Colonic mucosa (tissue), 4 donors: Measurements from ENCODE around the gene ACOD1. TPM values are rescaled to one million over a fixed set of nuclear protein-coding genes. Genes with fewer than 3 reads are reported as not detected.

Experiments
- DNase-seq: peaks from one replicate; pipeline ENCODE4 v3.0.0-alpha.2; 2020
- H3K27ac ChIP-seq: fragments of 200-600 bp; one replicate; pipeline ENCODE4 v1.8.0; 2021
- H3K27me3 ChIP-seq: fragments of 200-600 bp; one replicate; pipeline ENCODE4 v1.8.0; 2021
- H3K36me3 ChIP-seq: fragments of 200-600 bp; one replicate; pipeline ENCODE4 v1.8.0; 2021
- H3K4me1 ChIP-seq: fragments of 200-600 bp; one replicate; pipeline ENCODE4 v1.8.0; 2021; ENCODE audit warnings: mild to moderate bottlenecking
- H3K4me3 ChIP-seq: fragments of 200-600 bp; one replicate; pipeline ENCODE4 v1.8.0; 2021
- H3K9ac ChIP-seq, 2 donors: one replicate each; pipeline ENCODE4 v1.7.0; 2013; ENCODE audit warnings: control low read depth in 2 of 2, low read depth in 2 of 2, low read length in 2 of 2
- H3K9me3 ChIP-seq: fragments of 200-600 bp; one replicate; pipeline ENCODE4 v1.8.0; 2021
- intact Hi-C: fragments of 100-400 bp; cut with DNase I; formaldehyde crosslinking; loops from one replicate; pipeline ENCODE4 v1.14.1; 2022
- total RNA-seq, 2 donors: library from RNA; stranded (reverse); fragmentation: NEBNext Ultra II Directional in 1 of 2; extraction: Animal tissue kit (Norgen Biotek cat#: 25700) in 1 of 2; gene quantifications; one replicate each; pipeline ENCODE4 v1.2.1, GENCODE V29; 2021
- TF ChIP-seq, protein P1 (sequence below): fragments of 200-600 bp; IDR thresholded peaks from one replicate; pipeline ENCODE4 v1.8.0; 2022; ENCODE audit warnings: antibody characterized with exemption, mild to moderate bottlenecking
- donor health status: healthy.
- donor health status: DM: no; HTN: no; CAD: no.
- donor health status: DM: no; HTN: no; CAD: no.

The ACOD1 gene
- total RNA-seq, 2 donors from 2014 or later: not detected

DNA sequence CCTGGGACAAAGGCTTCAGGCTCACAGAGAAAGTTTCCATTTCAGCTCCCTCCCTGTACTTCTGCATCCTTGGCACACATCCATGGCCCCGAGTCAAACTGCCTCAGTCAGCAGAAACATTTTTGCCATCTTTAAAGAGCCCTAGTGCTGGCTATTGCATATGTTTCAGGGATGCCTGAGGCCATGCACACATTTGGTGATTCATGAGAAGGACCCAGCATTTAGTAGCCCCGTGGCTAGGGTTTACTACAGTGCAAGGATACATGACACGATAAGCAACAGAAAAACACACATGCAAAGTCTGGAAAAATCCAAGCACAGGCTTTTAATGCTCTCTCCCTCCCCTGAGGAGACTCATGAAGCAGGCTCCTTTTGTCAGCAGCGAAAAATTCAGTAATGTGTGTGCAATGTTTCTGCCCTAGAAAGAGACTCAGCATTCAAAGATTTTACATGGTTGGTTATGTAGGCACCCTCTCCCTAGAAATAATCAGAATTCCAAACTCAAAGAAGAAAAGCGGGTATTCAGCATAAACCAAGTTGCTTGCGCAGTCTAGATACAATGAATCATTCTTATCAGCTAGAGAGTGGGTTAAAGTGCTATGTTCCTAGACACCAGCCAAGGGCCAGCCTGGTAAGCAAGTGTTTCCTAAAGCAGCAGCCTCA lies 17.6 kb downstream of the ACOD1 start:
- Histone ChIP-seq H3K27ac (no peak overlapping the region), H3K4me1 (no peaks in the 10 kb centered on the region), H3K4me3 (no peak overlapping the region), H3K9me3 (no peaks in the 10 kb centered on the region), H3K36me3 (no peaks in the 10 kb centered on the region), H3K27me3 (no peaks in the 10 kb centered on the region), H3K9ac (no peak overlapping the region)
- peak; percentile 29 for DNase-seq
- intact Hi-C loops: no loop called here
- TF ChIP-seq, protein P1, sequence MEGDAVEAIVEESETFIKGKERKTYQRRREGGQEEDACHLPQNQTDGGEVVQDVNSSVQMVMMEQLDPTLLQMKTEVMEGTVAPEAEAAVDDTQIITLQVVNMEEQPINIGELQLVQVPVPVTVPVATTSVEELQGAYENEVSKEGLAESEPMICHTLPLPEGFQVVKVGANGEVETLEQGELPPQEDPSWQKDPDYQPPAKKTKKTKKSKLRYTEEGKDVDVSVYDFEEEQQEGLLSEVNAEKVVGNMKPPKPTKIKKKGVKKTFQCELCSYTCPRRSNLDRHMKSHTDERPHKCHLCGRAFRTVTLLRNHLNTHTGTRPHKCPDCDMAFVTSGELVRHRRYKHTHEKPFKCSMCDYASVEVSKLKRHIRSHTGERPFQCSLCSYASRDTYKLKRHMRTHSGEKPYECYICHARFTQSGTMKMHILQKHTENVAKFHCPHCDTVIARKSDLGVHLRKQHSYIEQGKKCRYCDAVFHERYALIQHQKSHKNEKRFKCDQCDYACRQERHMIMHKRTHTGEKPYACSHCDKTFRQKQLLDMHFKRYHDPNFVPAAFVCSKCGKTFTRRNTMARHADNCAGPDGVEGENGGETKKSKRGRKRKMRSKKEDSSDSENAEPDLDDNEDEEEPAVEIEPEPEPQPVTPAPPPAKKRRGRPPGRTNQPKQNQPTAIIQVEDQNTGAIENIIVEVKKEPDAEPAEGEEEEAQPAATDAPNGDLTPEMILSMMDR: no peak

DNA sequence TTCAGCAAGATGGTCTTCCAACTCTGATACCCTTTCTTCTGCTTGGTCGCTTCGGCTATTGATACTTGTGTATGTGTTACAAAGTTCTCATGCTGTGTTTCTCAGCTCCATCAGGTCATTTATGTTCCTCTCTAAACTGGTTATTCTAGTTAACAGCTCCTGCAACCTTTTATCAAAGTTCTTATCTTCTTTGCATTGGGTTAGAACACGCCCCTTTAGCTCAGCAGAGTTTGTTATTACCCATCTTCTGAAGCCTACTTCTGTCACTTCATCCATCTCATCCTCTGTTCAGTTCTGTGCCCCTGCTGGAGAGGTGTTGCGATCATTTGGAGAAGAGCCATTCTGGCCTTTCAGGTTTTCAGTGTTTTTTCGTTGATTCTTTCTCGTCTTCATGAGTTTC lies 18.7 kb downstream of the ACOD1 start:
- intact Hi-C loops: no loop called here
- H3K27ac ChIP-seq: no peak overlapping the region
- H3K4me3 ChIP-seq: no peak overlapping the region
- H3K9me3 ChIP-seq: no peaks in the 10 kb centered on the region
- no peak for DNase-seq
- no peak overlapping the region for H3K9ac ChIP-seq
- no peaks in the 10 kb centered on the region for H3K27me3 ChIP-seq
- H3K4me1 ChIP-seq: no peaks in the 10 kb centered on the region
- TF ChIP-seq, protein P1: no peak
- H3K36me3 ChIP-seq: no peaks in the 10 kb centered on the region

DNA sequence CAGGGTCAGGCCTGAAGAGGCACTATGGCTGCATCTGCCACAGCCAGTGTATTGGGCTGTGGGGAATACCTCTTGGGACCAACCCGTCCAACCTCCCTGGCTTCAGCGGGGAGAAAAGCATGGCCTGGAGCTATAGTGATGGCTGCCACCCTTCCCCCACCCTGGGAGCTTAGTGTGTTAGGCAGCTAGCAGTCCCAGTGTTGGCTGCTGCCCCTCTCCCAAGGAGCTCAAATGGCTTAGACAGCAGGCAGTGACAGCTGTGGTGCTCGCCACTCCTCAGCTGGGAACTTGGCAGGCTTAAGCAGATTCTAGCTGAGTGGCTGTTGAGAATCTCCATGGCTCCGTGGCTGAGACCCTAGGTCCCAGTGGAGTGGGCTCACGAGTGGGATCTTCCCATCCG lies 19.7 kb downstream of the ACOD1 start:
- Histone ChIP-seq H3K27ac (no peak overlapping the region), H3K4me1 (no peaks in the 10 kb centered on the region), H3K36me3 (no peaks in the 10 kb centered on the region), H3K4me3 (no peak overlapping the region), H3K9ac (no peak overlapping the region), H3K27me3 (no peaks in the 10 kb centered on the region), H3K9me3 (no peaks in the 10 kb centered on the region)
- intact Hi-C loops: no loop called here
- DNase-seq: no peak
- TF ChIP-seq, protein P1: no peak

DNA sequence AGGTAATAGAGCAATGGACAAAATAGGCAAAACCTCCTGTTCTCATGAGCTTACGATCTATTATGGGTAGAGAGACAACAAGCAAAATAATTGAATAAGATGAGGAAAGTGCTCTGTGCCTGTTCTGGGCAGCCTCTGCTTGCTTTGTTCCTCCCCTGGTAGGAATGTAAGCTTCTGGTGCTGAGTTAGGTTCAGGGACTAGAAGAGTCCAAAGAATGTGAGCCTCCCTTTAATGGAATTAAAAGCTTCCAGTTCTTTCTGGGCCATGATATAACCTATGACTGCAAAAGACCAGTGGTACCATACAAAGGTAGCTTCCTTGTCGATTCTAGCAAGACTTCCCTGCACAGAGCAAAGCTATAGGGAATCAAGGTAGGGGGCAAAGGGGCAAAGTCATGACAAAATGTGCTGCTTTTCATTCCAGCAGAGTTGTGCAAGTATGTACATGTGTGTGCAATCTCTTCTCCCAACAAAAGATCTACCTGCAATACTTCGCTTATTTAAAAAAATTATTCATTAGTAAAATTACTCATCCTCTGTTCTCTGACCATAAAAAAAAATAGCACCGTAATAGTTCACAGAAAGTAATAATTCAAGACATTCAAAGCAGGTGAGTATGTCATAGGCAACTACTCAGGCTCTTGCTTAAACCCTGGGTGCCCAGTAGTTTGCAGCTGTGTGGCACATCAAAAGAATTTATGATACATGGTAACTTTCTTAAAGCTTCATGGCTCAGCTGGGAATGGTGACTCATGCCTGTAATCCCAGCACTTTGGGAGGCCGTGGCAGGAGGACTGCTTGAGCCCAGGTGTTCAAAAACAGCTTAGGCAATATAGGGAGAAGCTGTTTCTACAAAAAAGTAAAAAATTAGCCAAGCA lies 21.4 kb downstream of the ACOD1 start:
- intact Hi-C loops: no loop called here
- Histone ChIP-seq H3K4me3 (no peak overlapping the region), H3K27ac (no peak overlapping the region), H3K4me1 (no peaks in the 10 kb centered on the region), H3K36me3 (no peaks in the 10 kb centered on the region), H3K27me3 (no peaks in the 10 kb centered on the region), H3K9ac (no peak overlapping the region), H3K9me3 (no peaks in the 10 kb centered on the region)
- TF ChIP-seq, protein P1: no peak
- no peak for DNase-seq

DNA sequence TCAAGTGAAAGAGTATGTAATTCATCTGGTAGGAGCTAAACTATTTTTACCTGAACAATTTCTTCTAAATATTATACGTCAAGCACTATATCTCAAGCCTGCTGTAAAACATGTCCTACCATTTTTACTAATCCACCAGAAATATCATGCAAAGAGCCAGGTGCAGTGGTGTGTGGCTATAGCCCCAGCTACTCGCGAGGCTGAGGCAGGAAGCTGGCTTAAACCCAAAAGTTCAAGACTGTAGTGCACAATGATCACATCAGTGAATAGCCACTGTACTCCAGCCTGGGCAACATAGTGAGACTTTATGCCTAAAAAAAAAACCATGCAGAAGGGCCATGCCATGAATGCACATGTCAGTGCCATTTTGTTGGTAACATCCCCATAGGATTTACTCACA lies 22.9 kb downstream of the ACOD1 start:
- intact Hi-C loops: no loop called here
- Histone ChIP-seq H3K9me3 (no peaks in the 10 kb centered on the region), H3K27me3 (no peaks in the 10 kb centered on the region), H3K27ac (no peak overlapping the region), H3K9ac (no peak overlapping the region), H3K36me3 (no peaks in the 10 kb centered on the region), H3K4me1 (no peaks in the 10 kb centered on the region), H3K4me3 (no peak overlapping the region)
- TF ChIP-seq, protein P1: no peak
- DNase-seq: no peak
